A549 (cell line): ENCODE measurements around the gene SLC6A15. TPM values are rescaled to one million over a fixed set of nuclear protein-coding genes. Genes with fewer than 3 reads are reported as not detected.

Experiments
- ATAC-seq, 2 experiments: fragments of 200-7000 bp in 1 of 2; fragments of >200 bp in 1 of 2; cut with Nextera tagmentation in 1 of 2; cut with Tn5 transposase in 1 of 2; 3 replicates each; pipeline versions ENCODE4 v1.8.0 to v1.9.1; 2018 to 2020; ENCODE audit warnings: mild to moderate bottlenecking in 1 of 2, moderate library complexity in 1 of 2
- CTCF ChIA-PET: fragments of 300-600 bp; sonication (Branson Sonifier 250); formaldehyde crosslinking; extraction: SDS; loops from one replicate; lab custom pipeline; 2021; ENCODE audit warnings: antibody characterized with exemption, inconsistent platforms; lab: Yijun Ruan, JAX
- POLR2A ChIA-PET: fragments of 350-600 bp; formaldehyde crosslinking; extraction: SDS; loops from one replicate; lab custom pipeline; 2021; ENCODE audit warnings: antibody characterized with exemption, inconsistent platforms; lab: Yijun Ruan, JAX
- DNase-seq, 2 experiments: peaks; one replicate each; pipeline versions ENCODE4 v3.0.0 to v3.0.0-alpha.2; 2011 to 2016; ENCODE audit warnings: low read depth in 1 of 2, low spot score in 1 of 2
- FAIRE-seq: peaks from 2 replicates; lab custom pipeline; 2011; peaks lifted over from hg19 to GRCh38; lab: Jason Lieb, UNC
- H3K27ac ChIP-seq, 2 experiments: fragments of >200 bp; sonication (Bioruptor Twin); formaldehyde crosslinking; 3 replicates each; pipeline ENCODE4 v1.5.1; 2016 to 2017
- H3K4me1 ChIP-seq: fragments of >200 bp; sonication (Bioruptor Twin); formaldehyde crosslinking; 3 replicates; pipeline ENCODE4 v1.6.1; 2016
- H3K4me2 ChIP-seq: fragments of >200 bp; sonication (Bioruptor Twin); formaldehyde crosslinking; 3 replicates; pipeline ENCODE4 v1.6.1; 2016
- H3K4me3 ChIP-seq: fragments of >200 bp; sonication (Bioruptor Twin); formaldehyde crosslinking; 3 replicates; pipeline ENCODE4 v1.5.1; 2016
- H3K9me3 ChIP-seq: fragments of >200 bp; sonication (Bioruptor Twin); formaldehyde crosslinking; 3 replicates; pipeline ENCODE4 v1.6.1; 2016
- BHLHE40 ChIP-seq: IDR thresholded peaks from 2 replicates; pipeline ENCODE4 v1.6.1; 2012; ENCODE audit warnings: low read depth, low read length, inconsistent platforms
- CHD2 ChIP-seq: fragments of 150-350 bp; IDR thresholded peaks from 2 replicates; pipeline ENCODE4 v1.6.1; 2014; ENCODE audit warnings: low read length; ENCODE audit not compliant: partially characterized antibody
- CTCF ChIP-seq: fragments of >200 bp; sonication (Bioruptor Twin); formaldehyde crosslinking; IDR thresholded peaks from 3 replicates; pipeline ENCODE4 v1.5.1; 2016
- ELK1 ChIP-seq: fragments of 150-350 bp; IDR thresholded peaks from 2 replicates; pipeline ENCODE4 v1.6.1; 2014; ENCODE audit warnings: low read depth, mild to moderate bottlenecking, low read length
- ESRRA ChIP-seq: fragments of 150-350 bp; IDR thresholded peaks from 2 replicates; pipeline ENCODE4 v1.6.1; 2014; ENCODE audit warnings: mild to moderate bottlenecking, low read length, borderline replicate concordance
- FOSB ChIP-seq: fragments of 250-450 bp; sonication (Bioruptor Pico); IDR thresholded peaks from 2 replicates; pipeline ENCODE4 v1.5.0; 2020; ENCODE audit warnings: mild to moderate bottlenecking, moderate library complexity
- FOXS1 ChIP-seq: fragments of 250-450 bp; sonication (Bioruptor Pico); IDR thresholded peaks from 2 replicates; pipeline ENCODE4 v1.5.0; 2020; ENCODE audit warnings: mild to moderate bottlenecking, moderate library complexity
- HES2 ChIP-seq: fragments of >200 bp; sonication (Bioruptor Twin); formaldehyde crosslinking; IDR thresholded peaks from 2 replicates; pipeline ENCODE4 v1.6.1; 2016
- HOXB5 ChIP-seq: fragments of 250-450 bp; sonication (Bioruptor Pico); IDR thresholded peaks from 2 replicates; pipeline ENCODE4 v1.5.0; 2020; ENCODE audit warnings: mild to moderate bottlenecking, moderate library complexity
- KDM1A ChIP-seq: fragments of 200-600 bp; sonication (generic); IDR thresholded peaks from 2 replicates; pipeline ENCODE4 v1.6.1; 2016; ENCODE audit warnings: low read depth, mild to moderate bottlenecking
- KDM5A ChIP-seq: fragments of 200-600 bp; sonication (generic); IDR thresholded peaks from 2 replicates; pipeline ENCODE4 v1.6.1; 2016; ENCODE audit warnings: antibody characterized with exemption, mild to moderate bottlenecking
- MAX ChIP-seq: IDR thresholded peaks from 2 replicates; pipeline ENCODE4 v1.6.1; 2012
- NPAS2 ChIP-seq: fragments of 250-450 bp; sonication (Bioruptor Pico); IDR thresholded peaks from 2 replicates; pipeline ENCODE4 v1.8.0; 2022; ENCODE audit warnings: mild to moderate bottlenecking, moderate library complexity, borderline replicate concordance
- PBX3 ChIP-seq: IDR thresholded peaks from 2 replicates; pipeline ENCODE4 v1.6.1; 2012
- POLR2AphosphoS2 ChIP-seq: conservative IDR thresholded peaks from 2 replicates; pipeline ENCODE4 v1.6.1; 2012; ENCODE audit warnings: low read length, improper control_type of control experiment, inconsistent platforms
- RAD21 ChIP-seq, 2 experiments: fragments of >200 bp in 1 of 2; sonication (Bioruptor Twin) in 1 of 2; formaldehyde crosslinking in 1 of 2; IDR thresholded peaks in 1 of 2; conservative IDR thresholded peaks in 1 of 2; 2 replicates in 1 of 2; 3 replicates in 1 of 2; pipeline ENCODE4 v1.6.1; 2012 to 2018; ENCODE audit warnings: inconsistent platforms in 1 of 2
- REST ChIP-seq: fragments of 200-600 bp; sonication (generic); IDR thresholded peaks from 2 replicates; pipeline ENCODE4 v1.6.1; 2016; ENCODE audit warnings: antibody characterized with exemption, mild to moderate bottlenecking, moderate library complexity
- RFX5 ChIP-seq: fragments of 450-650 bp; IDR thresholded peaks from 2 replicates; pipeline ENCODE4 v1.7.1; 2014; ENCODE audit warnings: antibody characterized with exemption, mild to moderate bottlenecking, moderate library complexity
- SMC3 ChIP-seq: fragments of >200 bp; sonication (Bioruptor Twin); formaldehyde crosslinking; IDR thresholded peaks from 3 replicates; pipeline ENCODE4 v1.6.1; 2018; ENCODE audit warnings: inconsistent platforms
- TFCP2L1 ChIP-seq: fragments of 250-450 bp; sonication (Bioruptor Pico); IDR thresholded peaks from 2 replicates; pipeline ENCODE4 v1.5.0; 2021; ENCODE audit warnings: mild to moderate bottlenecking
- WGBS: methylation state at CpG from one replicate; pipeline ENCODE4 v1.1.6; 2017; ENCODE audit errors: missing lambda C conversion rate; 5-methylcytosine and 5-hydroxymethylcytosine counted together
- polyA plus RNA-seq, 4 experiments: library from polyadenylated mRNA; depleted of rRNA in 3 of 4; stranded (reverse); fragments of >200 nt; fragmentation: RNase III in 1 of 4; extraction: RNeasy Plus Mini Kit Qiagen cat#74134 plus additional on column Dnase treatment in 1 of 4; gene quantifications; 2 replicates in 3 of 4; 3 replicates in 1 of 4; pipeline ENCODE4 v1.2.3, GENCODE V29; 2011 to 2017
- TF ChIP-seq, protein P1 (sequence below): fragments of 450-650 bp; IDR thresholded peaks from 2 replicates; pipeline ENCODE4 v1.6.1; 2014; ENCODE audit warnings: antibody characterized with exemption

SLC6A15 gene
- polyA plus RNA-seq, 2 of the 4 experiments (the other 2 are of a cell fraction) = 1.0 to 1.9 TPM

DNA sequence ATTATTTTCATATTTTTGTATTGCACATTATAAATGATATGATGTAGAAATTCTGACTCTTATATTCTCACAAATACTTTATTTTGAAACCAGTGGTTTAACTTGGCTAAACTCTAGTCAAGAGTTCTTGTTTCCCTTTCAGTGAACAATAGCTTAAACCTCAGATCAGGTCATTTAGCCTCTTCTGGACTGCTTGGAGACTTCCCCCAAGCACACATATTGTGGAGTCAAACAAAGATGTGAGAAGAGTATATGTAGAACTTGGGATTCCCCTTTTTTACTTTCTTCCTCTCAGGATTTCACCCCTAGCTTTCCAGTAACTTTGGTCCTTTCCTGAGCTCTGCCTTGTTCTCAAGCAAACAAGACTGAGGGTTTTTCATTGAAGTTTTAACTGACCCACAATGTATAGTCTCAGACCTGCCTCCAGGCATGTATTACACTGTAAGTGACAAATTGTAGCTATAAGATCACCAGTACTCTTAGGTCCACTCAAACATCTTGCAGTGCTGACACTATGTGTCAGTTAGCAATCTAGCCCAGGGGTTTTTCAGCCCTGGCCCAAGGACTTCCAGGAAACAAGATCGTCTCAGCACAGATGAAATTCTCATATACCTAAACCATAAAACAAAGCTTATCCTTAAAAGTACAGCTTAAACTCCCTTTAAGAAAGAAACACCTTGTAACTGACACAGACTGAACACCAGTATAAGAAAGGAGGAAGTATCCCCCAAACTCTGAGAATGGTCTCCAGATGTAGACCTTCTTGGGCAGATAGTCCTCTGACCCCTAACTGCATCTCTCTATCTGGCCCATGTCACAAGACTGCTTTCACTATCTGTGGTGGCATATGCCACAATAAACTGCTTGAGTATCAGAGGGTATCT, 98.6 kb downstream of the SLC6A15 start:
- CTCF ChIA-PET = interaction anchor here (1.3 kb wide), 1 partner anchor 14 kb away, joined by 3 read pairs; no protein-coding TSS in a partner anchor
- ATAC-seq = no peak
- Histone ChIP-seq H3K4me1 (no peaks in the 10 kb centered on the region), H3K27ac (no peak overlapping the region), H3K4me2 (no peak overlapping the region), H3K4me3 (no peak overlapping the region), H3K9me3 (no peaks in the 10 kb centered on the region)
- TF ChIP-seq KDM5A (no peak), HOXB5 (CRISPR knock-in tag) (no peak), PBX3 (no peak), RAD21 (conservative IDR thresholded peaks at IDR 0.05 in 1 of 2, IDR thresholded peaks at IDR 0.05 in 1 of 2) (no peak), POLR2AphosphoS2 (no peak), NPAS2 (CRISPR knock-in tag) (no peak), CTCF (no peak)
- TF ChIP-seq, protein P1, sequence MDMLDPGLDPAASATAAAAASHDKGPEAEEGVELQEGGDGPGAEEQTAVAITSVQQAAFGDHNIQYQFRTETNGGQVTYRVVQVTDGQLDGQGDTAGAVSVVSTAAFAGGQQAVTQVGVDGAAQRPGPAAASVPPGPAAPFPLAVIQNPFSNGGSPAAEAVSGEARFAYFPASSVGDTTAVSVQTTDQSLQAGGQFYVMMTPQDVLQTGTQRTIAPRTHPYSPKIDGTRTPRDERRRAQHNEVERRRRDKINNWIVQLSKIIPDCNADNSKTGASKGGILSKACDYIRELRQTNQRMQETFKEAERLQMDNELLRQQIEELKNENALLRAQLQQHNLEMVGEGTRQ = no peak
- POLR2A ChIA-PET = no interaction called here
- FAIRE-seq = no peak
- no peak for DNase-seq
- WGBS = 35% methylated on average over 1 of the region's 1 CpG

- FAIRE-seq (no peak), DNase-seq (no peak), ATAC-seq (no peak)
- H3K4me1 ChIP-seq = no peaks in the 10 kb centered on the region
- TF ChIP-seq FOSB (no peak), KDM1A (no peak), HES2 (no peak), SMC3 (no peak), TFCP2L1 (CRISPR knock-in tag) (no peak), ESRRA (no peak), FOXS1 (CRISPR knock-in tag) (no peak), REST (no peak), CHD2 (no peak), BHLHE40 (no peak), RFX5 (no peak), ELK1 (no peak), MAX (no peak)
- no peak overlapping the region for H3K4me2 ChIP-seq
- ChIA-PET CTCF (no interaction called here), POLR2A (no interaction called here)
- H3K27ac ChIP-seq = no peak overlapping the region
- no peak overlapping the region for H3K4me3 ChIP-seq
- no peaks in the 10 kb centered on the region for H3K9me3 ChIP-seq
- WGBS = 61% methylated on average over 3 of the region's 3 CpGs
Measured at GRCh38 chr12:84811291-84811690, 101.3 kb downstream of the SLC6A15 start.
